Progenitor cell of endocrine pancreas (in vitro differentiated cells): ENCODE data around the gene ELAVL1. TPM values are rescaled to one million over a fixed set of nuclear protein-coding genes. Genes with fewer than 3 reads are reported as not detected.

Experiments
- DNase-seq: peaks from one replicate; pipeline ENCODE4 v3.0.0; 2021; ENCODE audit warnings: low spot score; ENCODE audit not compliant: unreplicated experiment
- H3K27ac Mint-ChIP-seq: 2 replicates; pipeline ENCODE4 v1.8.0; 2021; ENCODE audit warnings: mild to moderate bottlenecking, moderate library complexity, mixed read lengths
- H3K27me3 Mint-ChIP-seq: 2 replicates; pipeline ENCODE4 v1.8.0; 2021; ENCODE audit warnings: mixed read lengths
- H3K36me3 Mint-ChIP-seq: 2 replicates; pipeline ENCODE4 v1.8.0; 2022; ENCODE audit warnings: mixed read lengths; ENCODE audit not compliant: insufficient read depth
- H3K4me1 Mint-ChIP-seq: 2 replicates; pipeline ENCODE4 v1.8.0; 2021; ENCODE audit warnings: low read depth, mixed read lengths
- H3K4me3 Mint-ChIP-seq: 2 replicates; pipeline ENCODE4 v1.8.0; 2021; ENCODE audit warnings: low read depth, mild to moderate bottlenecking, moderate library complexity, mixed read lengths
- H3K9me3 Mint-ChIP-seq: 2 replicates; pipeline ENCODE4 v1.8.0; 2021; ENCODE audit warnings: low read depth, mixed read lengths
- total RNA-seq: library from RNA; stranded (reverse); gene quantifications from 2 replicates; pipeline ENCODE4 v1.2.1, GENCODE V29; 2021
- TF ChIP-seq, protein P1 (sequence below): fragments of 200-600 bp; sonication (generic); IDR thresholded peaks from one replicate; pipeline ENCODE4 v1.5.0; 2021; ENCODE audit warnings: antibody characterized with exemption, mild to moderate bottlenecking; ENCODE audit not compliant: unreplicated experiment

Gene ELAVL1
- total RNA-seq, 1 donor from 2014 or later, result 130 TPM

GRCh38 chr19:7983995-7984837, 21.2 kb downstream of the ELAVL1 start:
- H3K36me3 Mint-ChIP-seq, result peaks cover 26% of the 10 kb centered on the region
- TF ChIP-seq, protein P1, sequence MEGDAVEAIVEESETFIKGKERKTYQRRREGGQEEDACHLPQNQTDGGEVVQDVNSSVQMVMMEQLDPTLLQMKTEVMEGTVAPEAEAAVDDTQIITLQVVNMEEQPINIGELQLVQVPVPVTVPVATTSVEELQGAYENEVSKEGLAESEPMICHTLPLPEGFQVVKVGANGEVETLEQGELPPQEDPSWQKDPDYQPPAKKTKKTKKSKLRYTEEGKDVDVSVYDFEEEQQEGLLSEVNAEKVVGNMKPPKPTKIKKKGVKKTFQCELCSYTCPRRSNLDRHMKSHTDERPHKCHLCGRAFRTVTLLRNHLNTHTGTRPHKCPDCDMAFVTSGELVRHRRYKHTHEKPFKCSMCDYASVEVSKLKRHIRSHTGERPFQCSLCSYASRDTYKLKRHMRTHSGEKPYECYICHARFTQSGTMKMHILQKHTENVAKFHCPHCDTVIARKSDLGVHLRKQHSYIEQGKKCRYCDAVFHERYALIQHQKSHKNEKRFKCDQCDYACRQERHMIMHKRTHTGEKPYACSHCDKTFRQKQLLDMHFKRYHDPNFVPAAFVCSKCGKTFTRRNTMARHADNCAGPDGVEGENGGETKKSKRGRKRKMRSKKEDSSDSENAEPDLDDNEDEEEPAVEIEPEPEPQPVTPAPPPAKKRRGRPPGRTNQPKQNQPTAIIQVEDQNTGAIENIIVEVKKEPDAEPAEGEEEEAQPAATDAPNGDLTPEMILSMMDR, result no peak
- H3K4me1 Mint-ChIP-seq, result no peaks in the 10 kb centered on the region
- H3K27me3 Mint-ChIP-seq, result no peaks in the 10 kb centered on the region
- no peak overlapping the region for H3K27ac Mint-ChIP-seq
- no peaks in the 10 kb centered on the region for H3K9me3 Mint-ChIP-seq
- no peak for DNase-seq
- H3K4me3 Mint-ChIP-seq, result no peak overlapping the region

GRCh38 chr19:7983286-7983950, 22.0 kb downstream of the ELAVL1 start:
- Mint-ChIP-seq H3K27ac (peak overlapping the region; percentile 64), H3K4me1 (no peaks in the 10 kb centered on the region), H3K9me3 (no peaks in the 10 kb centered on the region), H3K27me3 (no peaks in the 10 kb centered on the region), H3K4me3 (no peak overlapping the region), H3K36me3 (peaks cover 22% of the 10 kb centered on the region)
- DNase-seq, result no peak
- TF ChIP-seq, protein P1, result no peak

GRCh38 chr19:7982651-7983099, 22.8 kb downstream of the ELAVL1 start:
- no peaks in the 10 kb centered on the region for H3K4me1 Mint-ChIP-seq
- TF ChIP-seq, protein P1, result no peak
- H3K4me3 Mint-ChIP-seq, result no peak overlapping the region
- no peaks in the 10 kb centered on the region for H3K9me3 Mint-ChIP-seq
- peaks cover 18% of the 10 kb centered on the region for H3K36me3 Mint-ChIP-seq
- peak overlapping the region; percentile 64 for H3K27ac Mint-ChIP-seq
- H3K27me3 Mint-ChIP-seq, result no peaks in the 10 kb centered on the region
- no peak for DNase-seq

DNA sequence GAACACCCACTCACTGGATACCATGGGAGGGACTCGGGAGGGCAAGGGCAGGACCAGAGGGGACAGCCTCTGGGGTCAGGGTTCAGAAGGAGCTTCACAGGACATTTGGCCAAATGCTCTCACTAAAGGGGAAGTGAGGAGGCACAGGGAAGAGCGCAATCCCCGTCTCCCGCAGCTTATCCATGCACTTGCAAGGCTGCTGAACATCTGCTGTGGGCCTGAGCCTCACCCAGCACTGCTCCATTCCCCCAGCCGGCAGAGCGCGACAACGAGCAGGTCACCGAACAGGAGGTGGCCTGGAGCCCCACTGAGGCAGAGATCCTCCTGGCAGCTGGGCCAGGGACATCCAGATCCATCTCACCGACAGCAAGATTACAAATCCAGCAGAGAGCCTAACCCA, 23.3 kb downstream of the ELAVL1 start:
- Mint-ChIP-seq H3K27ac (no peak overlapping the region), H3K36me3 (peaks cover 18% of the 10 kb centered on the region), H3K27me3 (no peaks in the 10 kb centered on the region), H3K9me3 (no peaks in the 10 kb centered on the region), H3K4me3 (no peak overlapping the region), H3K4me1 (no peaks in the 10 kb centered on the region)
- DNase-seq, result no peak
- TF ChIP-seq, protein P1, result no peak

DNA sequence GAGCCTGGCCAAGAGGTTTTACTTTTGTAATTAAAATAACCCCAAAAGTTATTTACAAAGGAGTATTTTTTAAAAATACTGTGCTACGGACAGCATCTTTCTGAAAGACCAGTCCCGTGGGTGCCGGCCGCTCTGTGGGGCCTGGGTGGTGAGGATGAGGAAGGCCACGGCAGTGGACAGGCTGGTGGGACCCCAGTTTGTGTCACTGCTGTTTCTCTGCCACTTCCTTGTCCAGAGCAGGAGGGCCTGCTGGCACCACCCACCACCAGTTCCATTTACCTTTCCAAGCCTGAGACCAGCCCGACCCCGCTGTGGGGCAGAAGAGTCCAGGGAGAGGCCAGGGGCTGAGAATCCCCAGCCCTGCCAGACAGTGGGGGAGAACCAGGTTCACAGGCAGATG, 23.8 kb downstream of the ELAVL1 start:
- no peak overlapping the region for H3K4me3 Mint-ChIP-seq
- H3K4me1 Mint-ChIP-seq, result no peaks in the 10 kb centered on the region
- peaks cover 19% of the 10 kb centered on the region for H3K36me3 Mint-ChIP-seq
- H3K27ac Mint-ChIP-seq, result no peak overlapping the region
- no peaks in the 10 kb centered on the region for H3K9me3 Mint-ChIP-seq
- no peaks in the 10 kb centered on the region for H3K27me3 Mint-ChIP-seq
- TF ChIP-seq, protein P1, result no peak
- no peak for DNase-seq
